Measurements from ENCODE around the gene NEURL1B.

DNA sequence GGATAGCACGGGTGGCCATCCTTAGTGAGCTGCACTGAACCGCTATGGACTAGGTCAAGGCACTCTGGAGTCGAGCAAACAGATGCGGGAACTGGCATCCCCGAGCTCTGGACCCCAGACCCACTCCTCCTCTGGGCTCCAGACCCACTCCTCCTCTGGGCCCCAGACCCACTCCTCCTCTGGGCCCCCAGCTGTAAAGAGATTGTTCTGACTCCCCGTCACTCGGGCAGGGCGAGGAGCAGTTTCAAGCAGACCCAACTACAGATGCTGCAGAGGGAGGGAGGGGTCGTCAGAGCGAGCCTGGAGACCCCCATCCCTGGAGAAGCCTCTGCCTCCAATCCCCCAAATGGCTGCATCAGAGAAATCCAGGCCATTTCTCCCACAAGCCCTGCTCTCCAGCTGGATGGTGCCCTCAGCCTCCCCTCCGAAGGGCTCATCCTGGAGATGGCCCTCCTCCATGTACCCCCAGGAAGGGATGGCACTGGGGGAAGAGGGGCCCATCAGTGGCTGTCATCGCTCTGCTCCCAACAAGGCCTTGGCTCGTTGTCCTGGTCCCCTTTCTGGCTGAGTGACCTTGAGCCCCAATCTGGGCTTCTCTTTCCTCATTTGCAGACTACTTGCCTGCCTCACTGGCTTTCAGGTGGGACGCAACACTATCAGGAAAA lies 91.3 kb downstream of the NEURL1B start:
- TF ChIP-seq CTCF (conservative IDR thresholded peaks at IDR 0.05 in 1 of 2, IDR thresholded peaks at IDR 0.05 in 1 of 2; ENCODE audit: extremely low read depth in 1 of 2, insufficient read depth in 1 of 2, low read depth in 1 of 2, low read length in 2 of 2), result no peak
- TF ChIP-seq EZH2 (IDR thresholded peaks at IDR 0.05; ENCODE audit: borderline replicate concordance, low read length), result no peak
